Left cardiac atrium (tissue), 4 donors: ENCODE measurements around the gene AKIRIN1. TPM values are rescaled to one million over a fixed set of nuclear protein-coding genes. Genes with fewer than 3 reads are reported as not detected.
"Not testable (repeated sequence)": the region's sequence is repeated elsewhere in the genome, so short reads cannot be mapped to it uniquely, and the experiment has no call there.

Experiments used
- ATAC-seq, 2 donors: fragments of 200-7000 bp; cut with Tn5 transposase; one replicate each; pipeline ENCODE4 v1.9.1; 2020; ENCODE audit warnings: mild to moderate bottlenecking in 2 of 2, moderate library complexity in 2 of 2
- DNase-seq: peaks from one replicate; pipeline ENCODE4 v3.0.0-alpha.2; 2020
- intact Hi-C, 2 donors: fragments of 100-400 bp; cut with DNase I; formaldehyde crosslinking; loops; one replicate each; pipeline versions ENCODE4 v1.14.1 to v1.15.1; 2022 to 2023
- total RNA-seq, 2 donors: library from RNA; stranded (reverse); fragmentation: NEBNext Ultra II Directional; extraction: Animal tissue kit (Norgen Biotek cat#: 25700); gene quantifications; one replicate each; pipeline ENCODE4 v1.2.1, GENCODE V29; 2021
- donor health status: DM: no; HTN: yes; CAD: no.
- donor health status: DM: no; HTN: yes; CAD: no; lungs with severe emphysema.
- donor health status: DM: yes; HTN: yes; CAD: no.
- donor health status: Dilated cardiomyopathy.

The AKIRIN1 gene
- total RNA-seq, 2 donors from 2014 or later = 42.4 to 63.9 TPM

DNA sequence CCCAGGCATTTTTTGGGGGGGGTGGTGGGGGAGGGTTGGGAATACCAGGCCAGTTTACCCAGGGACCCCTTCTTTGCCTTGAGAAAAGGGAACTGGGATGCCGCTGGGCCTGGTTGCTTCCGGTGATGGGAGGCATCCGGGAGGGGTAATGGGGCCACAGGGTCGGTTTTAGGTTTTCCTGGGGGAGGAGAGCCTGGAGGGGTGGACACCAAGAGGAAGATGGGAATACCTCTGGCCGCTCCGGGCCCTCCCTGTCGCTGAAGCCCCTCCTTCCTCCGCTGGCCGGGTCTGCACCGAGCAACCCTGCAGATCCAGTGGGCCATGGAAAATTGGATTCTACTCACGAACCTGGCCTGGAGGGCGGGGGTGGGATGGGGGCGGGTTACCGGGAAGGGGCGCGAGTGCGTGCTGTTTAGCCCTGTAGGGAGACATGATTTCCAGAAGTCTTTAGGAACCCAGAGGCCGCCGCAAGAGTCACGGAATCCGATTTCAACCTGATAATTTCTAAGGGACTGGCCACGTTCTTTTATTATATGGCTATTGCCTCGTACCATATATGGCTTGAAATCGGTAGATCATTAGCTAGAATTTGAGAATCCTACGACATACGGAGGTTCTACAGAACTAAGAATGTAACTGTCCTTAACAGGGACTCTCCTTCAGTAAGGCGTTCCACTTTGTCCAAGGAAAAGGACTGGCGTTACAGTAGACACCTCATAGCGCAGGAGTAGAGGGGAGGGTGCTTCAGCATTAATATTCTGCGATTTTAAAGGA lies 749 bp downstream of the AKIRIN1 start:
- peak; percentile 59 for DNase-seq

DNA sequence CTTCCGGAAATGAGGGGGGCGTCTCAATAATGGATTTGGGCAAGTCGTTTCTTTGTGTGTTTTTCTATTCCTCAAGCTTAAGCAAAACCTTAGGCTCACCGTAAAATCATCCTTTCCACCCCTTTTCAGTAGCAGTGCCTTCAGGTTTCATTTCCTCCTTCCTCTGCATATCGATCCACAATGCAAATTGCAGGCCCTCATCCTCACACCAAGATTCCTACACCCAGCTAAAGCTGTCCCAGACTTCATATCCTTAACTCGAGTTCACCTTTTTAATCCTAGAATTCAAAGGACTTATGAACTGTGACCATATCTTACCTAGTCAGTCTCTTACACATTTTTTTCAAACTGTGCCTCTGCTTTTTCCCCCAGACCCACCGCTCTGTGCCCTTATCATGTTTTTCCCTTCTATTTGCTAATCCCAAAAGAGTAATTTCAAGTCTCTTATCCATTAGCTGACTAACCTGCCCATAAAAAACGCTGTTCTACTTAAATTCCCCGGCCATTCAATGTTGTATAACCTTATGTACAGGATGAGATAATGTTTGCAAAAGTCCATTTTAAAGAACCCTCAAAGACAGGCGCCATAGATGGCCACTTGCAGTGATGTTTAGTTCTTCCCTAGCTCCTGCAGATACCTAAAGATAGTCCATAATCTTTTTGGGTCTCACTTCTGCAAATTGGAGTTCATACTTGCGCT lies 1.5 kb downstream of the AKIRIN1 start:
- intact Hi-C loops = loop anchor here in 1 of 2 donors (10.0 kb wide), 1 partner anchor 138 kb away; the partner anchor contains the start of gene RRAGC
- ATAC-seq (no peak), DNase-seq (no peak)

More for the DNA sequence above, 749 bp downstream of the AKIRIN1 start:
- ATAC-seq = peak; percentile 61 to 74
- intact Hi-C loops = loop anchor here in 1 of 2 donors (10.0 kb wide), 1 partner anchor 137 kb away; the partner anchor contains the start of gene RRAGC

DNA sequence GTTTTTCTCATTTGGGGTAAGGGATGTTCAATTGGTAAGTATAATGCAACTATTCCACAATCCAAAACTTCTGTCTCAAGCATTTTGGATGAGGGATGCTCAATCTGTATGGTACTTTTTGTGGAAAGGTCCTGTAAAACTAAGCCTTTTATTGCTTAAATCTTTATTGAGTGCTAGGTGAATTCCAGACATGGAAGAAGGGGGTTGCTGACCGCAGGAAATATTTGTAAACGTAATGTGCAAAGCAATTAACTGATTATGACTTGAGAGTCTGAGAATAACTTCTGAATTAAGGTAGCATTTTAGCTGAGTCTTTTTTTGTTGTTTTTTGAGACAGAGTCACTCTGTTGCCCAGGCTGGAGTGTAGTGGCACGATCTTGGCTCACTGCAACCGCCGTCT lies 3.1 kb downstream of the AKIRIN1 start:
- DNase-seq (no peak), ATAC-seq (no peak)
- intact Hi-C loops = loop anchor here in 1 of 2 donors (10.0 kb wide), 1 partner anchor 139 kb away; the partner anchor contains the start of gene RRAGC

DNA sequence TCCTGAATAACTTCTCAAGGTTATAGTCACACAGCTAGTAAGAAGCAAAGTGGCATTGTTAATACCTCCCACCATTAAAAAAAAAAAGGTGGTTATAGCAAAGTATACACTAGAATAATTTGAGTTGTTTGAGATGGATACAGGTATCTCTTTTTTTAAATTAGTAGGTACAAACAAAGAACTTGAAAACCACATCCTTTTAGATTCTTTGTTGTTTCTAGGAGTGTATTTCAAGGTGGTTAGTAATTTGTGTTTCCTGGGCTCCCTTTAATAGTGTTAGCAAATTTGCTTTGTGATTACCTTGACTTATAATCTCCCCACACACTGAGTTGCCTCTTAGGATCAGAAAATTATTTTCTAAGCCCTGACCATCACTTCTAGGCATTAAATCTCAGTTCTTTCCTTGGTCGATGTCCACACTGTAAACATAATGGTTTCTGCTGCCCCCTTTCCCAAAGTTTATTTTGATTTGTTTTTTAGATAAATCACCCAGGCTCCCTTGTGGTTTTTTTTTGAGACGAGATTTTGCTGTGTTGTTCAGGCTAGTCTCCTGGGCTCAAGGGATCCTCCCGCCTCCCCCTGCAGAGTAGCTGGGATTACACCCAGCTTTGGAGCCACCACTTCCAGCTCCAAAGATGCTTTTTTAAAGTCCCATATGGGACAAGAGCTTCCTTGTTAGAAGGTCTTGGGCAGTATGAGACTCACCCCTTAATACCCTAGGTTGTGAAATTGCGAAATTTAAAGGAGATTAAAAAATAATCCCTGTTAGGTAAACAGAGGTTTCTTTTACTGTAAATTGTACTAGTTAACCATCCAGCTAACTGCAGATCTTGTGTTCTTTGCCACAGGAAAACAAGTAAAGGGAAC lies 6.2 kb downstream of the AKIRIN1 start:
- ATAC-seq (no peak), DNase-seq (no peak)
- intact Hi-C loops = loop anchor here in 1 of 2 donors (10.0 kb wide), 1 partner anchor 142 kb away; the partner anchor contains the start of gene RRAGC

DNA sequence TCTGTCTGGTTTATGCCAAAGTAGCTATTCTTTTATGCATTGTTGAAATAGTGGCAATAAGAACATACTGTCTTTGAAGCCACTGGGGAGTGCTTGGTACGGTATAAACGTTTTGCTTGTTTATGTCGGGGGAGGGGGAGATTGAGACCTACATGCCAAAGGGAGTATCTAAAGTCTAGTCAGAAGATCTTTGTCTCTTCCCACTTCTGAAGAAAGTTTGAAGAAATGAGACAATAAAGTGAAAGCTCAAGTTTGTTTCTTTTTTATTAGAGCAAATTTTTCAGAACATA lies 6.8 kb downstream of the AKIRIN1 start:
- ATAC-seq = no peak
- intact Hi-C loops = loop anchor here in 1 of 2 donors (10.0 kb wide), 1 partner anchor 143 kb away; the partner anchor contains the start of gene RRAGC
- DNase-seq = no peak

DNA sequence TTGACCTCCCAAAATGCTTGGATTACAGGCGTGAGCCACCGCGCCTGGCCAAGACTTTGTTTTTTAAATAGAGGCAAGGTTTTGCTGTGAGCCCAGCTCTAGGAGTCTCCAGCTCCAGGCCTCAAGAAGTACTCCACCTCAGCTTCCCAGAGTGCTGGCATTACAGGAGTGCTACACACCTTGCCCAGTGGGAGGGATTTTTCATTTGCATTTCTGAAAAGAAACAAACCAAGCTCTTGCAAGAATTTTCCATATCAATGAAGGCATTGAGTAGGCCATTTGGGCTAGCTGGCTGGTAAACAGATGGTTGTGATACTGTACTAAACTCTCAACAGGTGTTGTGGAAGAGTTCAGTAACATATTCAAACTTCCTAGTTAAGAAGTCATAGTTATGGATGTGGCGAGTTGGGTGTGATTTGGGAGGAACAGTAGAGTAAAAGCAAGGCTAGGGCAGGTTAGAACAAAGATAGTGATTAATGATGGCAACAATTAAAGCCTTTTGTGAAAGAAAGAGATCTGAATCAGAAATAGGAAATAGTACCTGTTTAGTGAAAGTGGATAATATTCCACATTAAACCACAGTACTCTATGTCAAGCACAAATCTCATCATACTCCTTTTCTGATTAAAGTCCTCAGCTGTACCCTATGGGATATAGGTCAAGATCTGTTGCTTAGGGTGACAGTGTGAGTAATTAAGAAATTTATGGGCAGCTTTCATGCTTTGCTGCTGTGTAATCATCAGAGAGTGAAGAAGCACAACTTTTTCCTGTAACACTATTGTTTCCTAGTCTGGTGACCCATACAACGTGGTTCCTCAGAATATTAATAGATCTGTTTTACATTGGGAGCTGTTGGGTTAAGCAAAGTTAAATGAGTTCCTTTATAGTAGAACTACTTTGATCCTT lies 10.7 kb downstream of the AKIRIN1 start:
- ATAC-seq (no peak), DNase-seq (no peak)
- intact Hi-C loops = no loop called here

DNA sequence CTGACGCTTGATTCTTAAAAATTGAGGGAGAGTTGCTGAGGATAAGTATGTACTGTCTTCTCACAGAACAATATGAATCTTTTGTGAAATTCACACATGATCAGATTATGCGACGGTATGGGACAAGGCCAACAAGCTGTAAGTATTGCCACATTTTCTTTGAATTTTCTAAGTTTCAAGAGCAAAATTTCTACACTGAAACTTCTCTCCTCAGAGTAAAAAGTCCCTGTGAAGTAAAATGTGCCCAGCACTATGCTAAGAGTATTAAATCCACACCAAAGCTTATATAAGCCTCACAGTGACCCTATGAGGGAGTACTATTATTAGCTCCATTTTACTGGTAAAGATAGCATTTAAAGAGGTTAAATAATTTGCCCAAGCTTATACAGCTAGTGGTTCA lies 12.2 kb downstream of the AKIRIN1 start:
- intact Hi-C loops = no loop called here
- DNase-seq = no peak
- peak in 1 of 2 donors; percentile 62 for ATAC-seq

DNA sequence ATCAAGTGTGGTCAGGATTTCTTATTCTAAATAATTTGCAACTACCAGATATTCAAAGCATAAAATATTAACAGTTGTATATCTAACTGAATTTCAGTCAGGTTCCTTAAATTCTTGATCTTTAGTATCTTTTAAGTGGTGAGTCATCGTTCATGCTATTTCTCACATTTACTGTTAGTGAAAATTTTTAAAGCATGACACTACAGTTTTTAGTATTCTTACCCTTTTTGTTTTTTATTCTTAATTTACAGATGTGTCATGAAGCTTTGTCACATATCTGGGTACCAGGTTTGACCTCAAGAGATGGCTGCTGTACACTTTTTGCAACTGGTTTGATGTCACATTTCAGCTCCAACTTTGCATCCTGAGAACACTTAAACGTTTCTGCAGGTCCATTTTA lies 12.7 kb downstream of the AKIRIN1 start:
- ATAC-seq = no peak
- intact Hi-C loops = no loop called here
- DNase-seq = no peak

DNA sequence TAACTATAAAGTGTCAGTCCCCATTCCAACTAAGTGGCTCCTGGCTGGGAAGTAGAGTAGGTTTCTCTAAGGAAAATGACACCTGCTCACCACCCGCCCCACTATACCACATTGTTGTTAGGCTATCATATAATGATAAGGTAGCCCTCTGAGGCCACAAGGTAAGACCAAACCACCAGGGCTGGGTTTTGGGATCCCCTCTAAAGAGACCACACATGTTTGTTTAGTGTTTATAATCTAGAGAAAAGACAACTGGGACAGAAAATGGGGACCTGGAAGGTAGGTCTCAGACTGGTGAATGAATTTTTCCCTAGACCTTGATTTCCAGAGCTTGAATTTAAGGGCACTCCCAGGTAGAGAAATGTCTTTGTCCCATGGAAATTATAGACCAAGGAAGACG lies 15.2 kb downstream of the AKIRIN1 start:
- intact Hi-C loops = no loop called here
- ATAC-seq (no peak), DNase-seq (no peak)

DNA sequence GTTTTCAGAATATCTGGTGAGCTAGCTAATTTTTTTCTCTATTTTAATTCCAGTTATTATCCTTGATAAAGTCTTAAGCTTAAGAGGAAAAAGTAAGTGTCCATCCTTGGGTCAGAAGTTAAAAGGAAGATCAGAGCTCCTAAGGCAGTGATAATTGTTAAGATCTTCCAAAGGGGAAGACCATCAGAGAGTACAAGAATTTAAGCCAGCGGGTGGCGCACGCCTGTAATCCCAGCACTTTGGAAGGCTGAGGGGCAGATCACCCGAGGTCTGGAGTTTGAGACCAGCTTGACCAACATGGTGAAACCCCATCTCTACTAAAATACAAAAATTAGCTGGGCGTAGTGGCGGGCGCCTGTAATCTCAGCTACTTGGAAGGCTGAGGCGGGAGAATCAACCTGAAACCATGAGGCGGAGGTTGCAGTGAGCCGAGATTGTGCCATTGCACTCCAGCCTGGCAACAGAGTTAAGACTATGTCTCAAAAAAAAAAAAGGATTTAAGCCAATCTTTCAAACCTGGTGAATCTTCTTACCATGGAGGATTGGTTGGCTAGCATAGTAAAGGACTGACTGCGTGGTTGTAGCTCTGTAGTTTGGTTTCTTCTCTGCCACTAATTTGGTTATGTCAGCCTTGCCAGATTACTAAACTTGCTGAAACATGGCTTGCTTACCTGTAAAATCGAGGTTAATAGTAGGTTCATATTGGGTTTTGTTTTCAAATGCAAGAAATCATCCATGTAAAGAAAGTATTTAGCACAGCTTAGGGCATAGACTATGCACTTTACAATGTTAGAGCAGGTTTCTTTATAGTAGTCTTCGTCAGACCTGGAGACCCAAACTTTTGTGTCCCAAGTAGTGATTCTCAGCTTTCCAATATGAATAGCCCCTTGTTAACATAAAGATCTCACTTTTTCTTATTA lies 15.9 kb downstream of the AKIRIN1 start:
- ATAC-seq (no peak), DNase-seq (no peak)
- intact Hi-C loops = no loop called here

DNA sequence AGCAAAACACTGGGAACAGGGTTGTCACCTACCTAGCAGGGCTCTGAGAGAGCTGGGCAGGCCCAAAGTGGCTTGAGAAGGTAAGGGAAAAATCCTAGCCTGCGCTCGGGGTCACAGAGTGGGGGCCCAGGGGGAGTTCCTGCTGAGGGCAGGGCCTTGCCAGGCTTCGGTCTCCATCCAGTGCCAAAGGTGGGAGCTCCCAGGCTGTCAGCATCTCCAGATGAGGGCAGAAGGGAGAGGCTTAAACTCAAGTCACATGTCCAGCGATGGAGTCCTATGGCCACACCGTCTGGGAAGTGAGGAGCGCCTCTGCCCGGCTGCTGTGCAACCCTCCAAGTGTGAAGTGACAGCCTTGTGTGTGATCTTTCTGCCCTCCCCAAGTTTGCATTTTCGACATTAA lies 23.9 kb downstream of the AKIRIN1 start:
- intact Hi-C loops, ATAC-seq, DNase-seq: not testable (repeated sequence)

DNA sequence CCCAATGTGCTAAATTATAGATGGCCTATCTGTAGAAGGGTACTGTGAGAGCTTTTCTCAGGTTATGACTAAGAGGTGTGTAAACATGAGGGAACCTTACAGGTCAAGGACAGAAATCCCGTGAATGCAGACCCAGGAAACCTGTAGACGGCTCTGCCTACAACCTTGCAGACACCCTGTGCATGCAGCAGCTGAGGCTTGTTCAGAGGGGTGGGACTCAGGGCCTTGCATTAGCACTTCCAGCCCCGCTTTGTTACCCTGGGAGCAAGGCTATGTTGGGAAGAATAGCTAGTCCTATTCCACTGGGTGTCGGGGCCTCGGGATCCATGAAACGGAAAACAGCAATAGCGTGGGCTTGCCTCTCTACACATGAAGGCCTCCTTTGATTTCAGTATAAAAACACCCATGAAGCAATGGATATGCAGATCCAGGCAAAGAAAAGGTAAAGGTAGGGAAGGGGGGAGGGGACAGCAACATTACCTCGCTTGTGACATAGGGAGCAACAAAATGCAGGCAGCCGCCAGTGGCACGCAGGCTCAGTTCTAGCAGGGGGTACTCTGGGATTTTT lies 25.6 kb downstream of the AKIRIN1 start:
- no peak for DNase-seq
- ATAC-seq = no peak
- intact Hi-C loops = no loop called here

DNA sequence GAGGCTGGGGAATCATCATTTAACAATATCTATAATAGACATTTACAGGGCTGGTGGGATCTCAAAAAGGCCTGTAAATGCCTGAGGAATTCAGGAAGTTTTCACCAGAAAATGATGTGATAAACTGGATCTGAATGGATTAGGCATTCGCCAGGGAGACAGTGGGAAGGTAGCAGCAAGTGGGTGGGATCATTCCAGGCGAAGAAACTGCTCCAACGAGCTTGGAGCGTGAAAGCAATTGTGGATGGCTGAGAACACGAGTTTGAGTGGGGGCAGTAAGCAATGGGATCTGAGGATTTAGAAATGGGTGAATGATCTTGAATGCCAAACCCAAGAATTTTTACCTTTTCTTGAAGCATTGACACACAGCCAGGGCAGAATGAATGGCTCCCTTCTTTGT lies 26.2 kb downstream of the AKIRIN1 start:
- no peak for DNase-seq
- ATAC-seq = no peak
- intact Hi-C loops = no loop called here

DNA sequence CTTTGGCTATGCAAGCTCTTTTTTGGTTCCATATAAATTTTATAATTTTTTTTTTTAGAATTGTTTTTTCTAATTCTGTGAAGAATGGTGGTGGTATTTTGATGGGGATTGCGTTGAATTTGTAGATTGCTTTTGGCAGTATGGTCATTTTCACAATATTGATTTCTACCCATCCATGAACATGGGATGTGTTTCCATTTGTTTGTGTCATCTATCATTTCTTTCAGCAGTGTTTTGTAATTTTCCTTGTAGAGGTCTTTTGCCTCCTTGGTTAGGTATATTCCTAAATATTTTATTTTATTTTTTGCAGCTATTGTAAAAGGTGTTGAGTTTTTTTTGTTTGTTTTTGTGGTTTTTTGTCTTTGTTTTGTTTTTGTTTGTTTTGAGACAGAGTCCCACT lies 29.4 kb downstream of the AKIRIN1 start:
- intact Hi-C loops, ATAC-seq, DNase-seq: not testable (repeated sequence)

DNA sequence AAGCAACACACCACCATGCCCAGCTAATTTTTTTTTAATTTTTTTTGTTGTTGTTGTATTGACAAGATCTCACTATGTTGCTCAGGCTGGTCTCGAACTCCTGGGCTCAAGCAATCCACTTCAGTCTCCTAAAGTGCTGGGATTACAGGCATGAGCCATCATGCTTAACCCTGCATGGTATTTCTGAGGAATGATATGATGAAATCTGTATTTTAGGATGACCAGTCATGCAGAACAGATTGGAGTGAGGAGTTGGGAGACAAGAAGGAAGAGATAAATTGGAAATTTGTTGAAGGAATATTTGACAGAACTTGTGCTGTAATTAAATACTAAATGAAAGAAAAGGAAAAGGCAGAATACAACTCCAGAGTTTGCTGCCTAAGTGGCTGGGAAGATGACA lies 30.4 kb downstream of the AKIRIN1 start:
- intact Hi-C loops = no loop called here
- DNase-seq = no peak
- ATAC-seq = no peak

DNA sequence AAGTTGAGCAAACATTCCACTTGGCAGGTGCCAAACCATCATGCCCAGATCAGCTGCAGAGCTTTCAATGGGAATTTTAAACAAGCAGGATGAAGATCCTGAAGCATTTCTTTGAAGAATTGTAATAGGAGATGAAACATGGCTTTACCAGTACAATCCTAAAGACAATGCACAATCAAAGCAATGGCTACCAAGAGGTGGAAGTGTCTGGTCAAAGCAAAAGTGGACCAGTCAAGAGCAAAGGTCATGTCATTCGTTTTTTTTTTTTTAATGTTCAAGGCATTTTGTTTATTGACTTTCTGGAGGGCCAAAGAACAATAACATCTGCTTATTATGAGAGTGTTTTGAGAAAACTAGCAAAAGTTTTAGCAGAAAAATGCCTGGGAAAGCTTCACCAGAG lies 32.1 kb downstream of the AKIRIN1 start:
- no peak for ATAC-seq
- intact Hi-C loops = no loop called here
- DNase-seq = no peak
